A673 (cell line): ENCODE results near the gene LHX4. TPM values are rescaled to one million over a fixed set of nuclear protein-coding genes. Genes with fewer than 3 reads are reported as not detected.

ENCODE experiments used
- BruUV-seq: library from RNA; stranded (reverse); fragments of 400-500 nt; replicated peaks from 2 replicates; lab custom pipeline; 2021; lab: Mats Ljungman, UMichigan
- CTCF ChIA-PET: fragments of 300-600 bp; sonication (Branson Sonifier 250); formaldehyde crosslinking; loops from one replicate; lab custom pipeline; 2022; ENCODE audit warnings: antibody characterized with exemption; lab: Charles Lee
- POLR2A ChIA-PET: fragments of 300-600 bp; sonication (Branson Sonifier 250); formaldehyde crosslinking; loops from one replicate; lab custom pipeline; 2022; ENCODE audit warnings: antibody characterized with exemption; ENCODE audit not compliant: low non-redundant PET; lab: Charles Lee
- DNase-seq: peaks from one replicate; pipeline ENCODE4 v3.0.0-alpha.2; 2015; ENCODE audit warnings: low spot score
- H3K27ac ChIP-seq: fragments of 200-600 bp; sonication (generic); 2 replicates; pipeline ENCODE4 v1.5.1; 2016; ENCODE audit warnings: mixed run types, low read depth, mild to moderate bottlenecking, mixed read lengths, antibody characterized with exemption, low read length; ENCODE audit not compliant: poor library complexity, severe bottlenecking
- H3K27me3 ChIP-seq: fragments of 200-600 bp; sonication (generic); replicated peaks from 2 replicates; pipeline ENCODE4 v1.6.1; 2017; ENCODE audit warnings: mixed run types, low read depth, mild to moderate bottlenecking, mixed read lengths, antibody characterized with exemption, low read length; ENCODE audit not compliant: insufficient read depth, poor library complexity
- H3K36me3 ChIP-seq: fragments of 200-600 bp; sonication (generic); 2 replicates; pipeline ENCODE4 v1.6.1; 2016; ENCODE audit warnings: mixed run types, mild to moderate bottlenecking, mixed read lengths, antibody characterized with exemption, low read length; ENCODE audit not compliant: insufficient read depth, poor library complexity, severe bottlenecking
- H3K4me1 ChIP-seq: fragments of 200-600 bp; sonication (generic); 2 replicates; pipeline ENCODE4 v1.6.1; 2017; ENCODE audit warnings: mixed run types, mild to moderate bottlenecking, mixed read lengths, antibody characterized with exemption, low read length; ENCODE audit not compliant: insufficient read depth, poor library complexity, severe bottlenecking
- H3K4me3 ChIP-seq: fragments of 200-600 bp; sonication (generic); 2 replicates; pipeline ENCODE4 v1.5.1; 2016; ENCODE audit warnings: low read depth, mixed run types, mild to moderate bottlenecking, mixed read lengths, low read length; ENCODE audit not compliant: poor library complexity, severe bottlenecking
- H3K9me3 ChIP-seq: fragments of 200-600 bp; sonication (generic); 2 replicates; pipeline ENCODE4 v1.6.1; 2016; ENCODE audit warnings: mixed run types, low read depth, mild to moderate bottlenecking, mixed read lengths, antibody characterized with exemption, low read length; ENCODE audit not compliant: poor library complexity, severe bottlenecking
- CTCF ChIP-seq: fragments of 300-800, 200-600 bp; sonication (generic); conservative IDR thresholded peaks from 2 replicates; pipeline ENCODE4 v1.5.1; 2017; ENCODE audit warnings: low read depth, mild to moderate bottlenecking, antibody characterized with exemption, low read length, moderate library complexity, mixed read lengths
- EZH2 ChIP-seq: fragments of 200-600 bp; sonication (generic); IDR thresholded peaks from 2 replicates; pipeline ENCODE4 v1.6.1; 2017; ENCODE audit warnings: borderline replicate concordance, low read depth, mild to moderate bottlenecking, mixed read lengths, antibody characterized with exemption, low read length; ENCODE audit not compliant: poor library complexity, severe bottlenecking
- intact Hi-C: fragments of 100-400 bp; cut with micrococcal nuclease; formaldehyde crosslinking; loops from one replicate; pipeline ENCODE4 v1.10.0; 2022; ENCODE audit not compliant: unreplicated experiment
- total RNA-seq: library from RNA; stranded (reverse); gene quantifications from 2 replicates; pipeline ENCODE4 v1.2.3, GENCODE V29; 2021

LHX4 gene
- total RNA-seq, 1 experiment from 2014 or later, result not detected

GRCh38 chr1:180294711-180295110 lies 64.6 kb downstream of the LHX4 start:
- Histone ChIP-seq H3K4me3 (no peak overlapping the region), H3K27me3 (no peaks in the 10 kb centered on the region), H3K36me3 (no peaks in the 10 kb centered on the region), H3K9me3 (no peaks in the 10 kb centered on the region), H3K4me1 (no peaks in the 10 kb centered on the region), H3K27ac (no peak overlapping the region)
- CTCF ChIA-PET, result no interaction called here
- TF ChIP-seq EZH2 (no peak), CTCF (no peak)
- no TSS peak for BruUV-seq
- POLR2A ChIA-PET, result no interaction called here
- DNase-seq, result no peak
- intact Hi-C loops, result no loop called here

GRCh38 chr1:180295999-180296398 lies 65.9 kb downstream of the LHX4 start:
- no TSS peak for BruUV-seq
- no peaks in the 10 kb centered on the region for H3K36me3 ChIP-seq
- H3K27ac ChIP-seq, result no peak overlapping the region
- TF ChIP-seq CTCF (no peak), EZH2 (no peak)
- no peaks in the 10 kb centered on the region for H3K27me3 ChIP-seq
- no peak for DNase-seq
- no peaks in the 10 kb centered on the region for H3K9me3 ChIP-seq
- ChIA-PET CTCF (no interaction called here), POLR2A (no interaction called here)
- no peak overlapping the region for H3K4me3 ChIP-seq
- intact Hi-C loops, result no loop called here
- no peaks in the 10 kb centered on the region for H3K4me1 ChIP-seq

GRCh38 chr1:180299479-180300221 lies 69.6 kb downstream of the LHX4 start:
- H3K9me3 ChIP-seq, result no peaks in the 10 kb centered on the region
- no peaks in the 10 kb centered on the region for H3K27me3 ChIP-seq
- intact Hi-C loops, result no loop called here
- ChIA-PET POLR2A (no interaction called here), CTCF (no interaction called here)
- H3K4me1 ChIP-seq, result no peaks in the 10 kb centered on the region
- DNase-seq, result no peak
- no peak overlapping the region for H3K4me3 ChIP-seq
- BruUV-seq, result no TSS peak
- no peaks in the 10 kb centered on the region for H3K36me3 ChIP-seq
- H3K27ac ChIP-seq, result no peak overlapping the region
- no peak for TF ChIP-seq CTCF
- TF ChIP-seq EZH2, result no peak
